NCI-H2171 (cell line): ENCODE results near the gene PSMB9.
"Not testable (repeated sequence)": the region's sequence is repeated elsewhere in the genome, so short reads cannot be mapped to it uniquely, and the experiment has no call there.

Source experiments
- DNase-seq: peaks from one replicate; lab custom pipeline; 2025; lab: John Stamatoyannopoulos, UW

PSMB9 gene

DNA sequence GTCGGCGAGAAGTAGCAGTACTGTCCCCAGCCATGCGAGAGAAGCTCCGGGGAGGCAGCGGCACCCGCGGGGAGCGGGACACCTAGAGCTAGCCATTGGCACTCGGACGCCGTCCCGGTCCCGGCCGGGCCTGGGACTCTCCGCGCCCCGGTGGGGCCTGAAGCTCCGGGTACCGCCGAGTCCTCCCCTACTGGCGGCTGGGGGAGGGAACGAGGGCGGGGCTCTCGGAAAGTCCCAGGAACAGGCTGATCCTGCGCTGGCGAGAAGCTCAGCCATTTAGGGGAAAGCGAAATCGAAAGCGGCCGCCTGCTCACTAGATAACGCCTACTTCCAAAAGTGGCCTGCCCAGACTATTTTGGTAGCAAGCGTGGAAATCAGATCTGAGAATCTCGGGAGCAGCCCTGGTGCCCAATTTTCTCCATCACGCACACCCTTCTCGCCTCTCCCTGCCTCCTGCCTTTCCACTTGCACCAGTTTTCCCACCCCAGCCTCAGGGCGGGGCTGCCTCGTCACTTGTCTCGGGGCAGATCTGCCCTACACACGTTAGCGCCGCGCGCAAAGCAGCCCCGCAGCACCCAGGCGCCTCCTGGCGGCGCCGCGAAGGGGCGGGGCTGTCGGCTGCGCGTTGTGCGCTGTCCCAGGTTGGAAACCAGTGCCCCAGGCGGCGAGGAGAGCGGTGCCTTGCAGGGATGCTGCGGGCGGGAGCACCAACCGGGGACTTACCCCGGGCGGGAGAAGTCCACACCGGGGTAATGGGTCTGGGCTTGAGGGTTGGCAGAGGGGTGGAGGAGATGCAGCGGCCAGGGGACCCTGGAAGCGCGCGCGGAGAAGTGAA lies at the start of gene PSMB9, which contains the start of gene TAP1:
Gene PSMB9, plus strand, starts transcription at position 652 of the 835 bp plus-strand sequence. Its CDS starts 38 bp downstream, at position 690.
Gene TAP1, minus strand, starts transcription at position 164 of the 835 bp plus-strand sequence. Its CDS starts 68 bp downstream, at position 96.
- peak; percentile 75 for DNase-seq

DNA sequence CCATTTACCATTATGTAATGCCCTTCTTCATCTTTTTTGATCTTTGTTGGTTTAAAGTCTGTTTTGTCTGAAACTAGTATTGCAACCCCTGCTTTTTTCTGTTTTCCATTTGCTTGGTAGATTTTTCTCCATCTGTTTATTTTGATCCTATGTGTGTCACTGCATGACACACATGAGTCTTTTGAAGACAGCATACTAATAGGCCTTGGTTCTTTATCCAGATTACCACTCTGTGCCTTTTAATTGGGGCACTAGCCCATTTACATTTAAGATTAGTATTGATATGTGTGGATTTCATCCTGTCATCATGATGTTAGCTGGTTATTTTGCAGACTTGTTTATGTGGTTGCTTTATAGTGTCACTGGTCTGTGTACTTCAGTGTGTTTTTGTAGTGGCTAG lies 48.6 kb upstream of the PSMB9 start:
- not testable (repeated sequence) for DNase-seq

DNA sequence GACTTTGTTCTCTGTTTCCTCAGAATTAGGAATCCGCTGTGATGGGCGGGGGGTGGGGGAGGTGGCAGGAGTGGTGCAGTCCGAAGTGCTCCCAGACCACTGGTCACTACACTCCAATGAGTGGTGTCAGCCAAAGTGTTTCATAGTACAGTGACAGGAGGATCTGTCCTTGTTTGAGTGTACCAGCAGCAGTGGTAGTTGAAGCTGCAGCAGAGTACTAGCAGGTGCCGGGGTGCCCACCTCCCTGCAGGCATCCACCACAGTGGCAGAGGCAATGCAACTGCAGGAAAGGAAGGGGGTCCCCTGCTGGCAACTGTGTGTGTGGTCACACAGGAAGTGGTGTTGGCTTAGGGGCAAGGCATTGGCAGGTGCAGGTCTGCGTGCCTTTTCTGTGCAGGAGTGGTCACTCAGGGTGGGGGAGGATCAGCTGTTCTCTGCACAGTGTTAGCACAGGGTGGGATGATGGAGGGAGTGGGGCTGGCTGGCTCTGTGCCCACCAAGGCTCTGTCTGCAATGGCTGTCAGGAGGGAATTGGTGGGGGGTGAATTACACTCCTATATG lies 46.9 kb upstream of the PSMB9 start:
- no peak for DNase-seq

DNA sequence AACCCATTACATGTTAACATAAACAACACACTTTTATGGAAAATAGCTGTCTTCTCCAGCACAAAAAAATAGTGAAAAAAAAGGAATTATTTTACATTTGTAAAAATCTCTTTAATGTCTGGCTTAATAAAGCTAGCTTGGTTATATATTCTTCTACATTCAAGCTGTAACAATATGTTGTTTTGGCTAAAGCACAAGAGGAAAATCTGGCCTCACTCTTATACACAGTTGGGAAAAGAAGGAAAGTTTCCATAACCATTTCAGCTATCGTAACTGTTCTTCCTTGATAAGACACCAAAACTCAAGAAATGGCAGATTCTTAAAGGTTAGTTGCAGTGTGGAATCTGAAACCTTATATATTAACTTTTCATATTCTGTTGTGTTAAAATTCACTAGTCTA lies 44.8 kb upstream of the PSMB9 start:
- no peak for DNase-seq

DNA sequence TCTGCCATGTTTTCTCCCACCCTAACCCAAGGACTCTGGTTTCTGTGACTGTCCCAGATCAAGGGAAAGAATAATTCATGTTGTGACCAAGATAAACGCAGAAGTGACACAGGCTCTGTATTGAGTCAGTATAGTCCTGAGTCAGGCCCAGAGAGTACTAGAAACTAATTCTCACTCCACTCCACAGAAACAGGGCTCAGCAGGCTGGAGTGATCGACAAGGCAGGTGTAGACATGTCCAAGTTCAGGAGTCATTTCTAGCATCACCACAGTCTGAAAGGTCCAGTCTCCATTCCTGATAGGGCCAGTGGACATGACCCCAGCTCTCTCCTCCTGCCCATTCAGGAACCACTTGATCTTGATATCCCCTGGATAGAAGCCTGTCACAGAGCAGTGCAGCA lies 39.8 kb upstream of the PSMB9 start:
- no peak for DNase-seq

DNA sequence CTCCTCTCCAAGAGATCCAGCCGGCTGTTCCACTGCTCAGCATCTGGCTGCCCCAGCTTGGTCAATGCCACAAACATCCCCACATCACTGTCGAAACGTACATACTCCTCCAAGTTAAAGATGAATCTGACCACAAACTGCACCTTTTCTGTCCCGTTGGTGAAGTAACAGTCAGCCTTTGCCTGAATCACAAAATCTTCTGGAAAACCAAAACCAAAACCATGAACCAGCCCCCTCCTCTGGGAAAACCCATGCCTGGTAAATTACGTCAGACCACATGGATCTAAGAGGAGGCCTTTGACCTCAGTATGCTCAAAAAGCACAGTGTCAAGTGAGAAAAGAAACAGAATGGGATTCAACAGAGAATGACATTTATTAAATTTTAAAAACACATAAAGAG lies 38.9 kb upstream of the PSMB9 start:
- no peak for DNase-seq

DNA sequence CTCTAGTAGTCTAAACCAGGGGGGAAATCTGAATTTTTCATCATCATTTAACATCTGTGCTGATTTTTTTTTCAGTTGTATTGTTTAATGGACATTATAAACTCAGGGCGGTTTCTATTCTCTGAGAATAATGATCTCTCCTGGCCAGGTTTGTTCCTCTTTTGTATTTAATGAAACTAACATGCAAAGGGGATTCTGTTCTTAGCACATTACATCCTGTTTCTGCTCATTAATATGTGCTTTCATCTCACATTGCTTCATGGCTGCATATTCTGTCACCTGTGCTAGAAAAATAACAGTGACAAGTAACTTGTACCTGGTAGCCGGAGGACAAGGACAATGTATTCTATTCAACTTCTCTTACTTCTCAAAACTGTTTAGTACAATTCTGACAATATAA lies 38.0 kb upstream of the PSMB9 start:
- no peak for DNase-seq

DNA sequence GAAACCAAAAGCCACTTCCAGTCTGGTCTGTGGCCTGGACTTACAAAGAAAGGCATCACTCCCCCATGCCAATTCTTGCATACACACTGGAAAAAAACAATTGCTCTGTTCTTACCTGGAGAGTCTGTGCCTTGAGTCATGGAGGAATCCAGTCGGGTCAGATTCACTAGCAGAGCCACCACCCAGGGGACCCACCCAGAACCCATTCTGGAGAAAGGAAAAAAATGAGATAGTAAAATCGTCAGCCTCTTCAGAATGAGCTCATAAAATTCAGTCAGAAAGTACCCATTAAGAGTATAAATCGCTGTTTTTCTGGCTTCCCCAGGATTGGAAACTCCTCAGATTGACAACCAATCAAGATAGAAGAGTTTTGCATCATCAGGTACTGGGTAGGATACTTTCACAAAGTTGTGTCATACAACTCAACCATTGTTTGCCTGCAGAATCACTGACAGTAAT lies 37.2 kb upstream of the PSMB9 start, which contains the start of gene HLA-DOB:
Gene HLA-DOB, minus strand, starts transcription at position 257 of the 459 bp plus-strand sequence. Its CDS starts 51 bp downstream, at position 206.
- no peak for DNase-seq

DNA sequence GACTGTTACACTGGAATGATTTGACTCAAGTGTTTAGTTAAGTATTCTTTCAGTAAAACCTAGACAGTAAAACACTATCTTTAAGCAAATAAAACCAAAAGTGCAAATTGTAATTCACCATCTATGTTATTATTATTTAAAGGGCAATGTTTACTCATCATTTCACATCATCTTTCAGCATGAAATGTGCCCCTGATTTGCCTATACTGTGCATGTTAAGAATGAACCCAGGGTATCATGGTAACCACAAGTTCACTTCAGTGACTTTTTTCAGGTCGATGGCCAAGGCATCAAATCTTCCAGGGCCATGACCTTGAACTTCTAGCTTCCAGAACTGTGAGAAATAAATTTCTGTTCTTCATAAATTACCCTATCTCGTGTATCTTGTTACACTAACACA lies 35.1 kb upstream of the PSMB9 start:
- DNase-seq: no peak

DNA sequence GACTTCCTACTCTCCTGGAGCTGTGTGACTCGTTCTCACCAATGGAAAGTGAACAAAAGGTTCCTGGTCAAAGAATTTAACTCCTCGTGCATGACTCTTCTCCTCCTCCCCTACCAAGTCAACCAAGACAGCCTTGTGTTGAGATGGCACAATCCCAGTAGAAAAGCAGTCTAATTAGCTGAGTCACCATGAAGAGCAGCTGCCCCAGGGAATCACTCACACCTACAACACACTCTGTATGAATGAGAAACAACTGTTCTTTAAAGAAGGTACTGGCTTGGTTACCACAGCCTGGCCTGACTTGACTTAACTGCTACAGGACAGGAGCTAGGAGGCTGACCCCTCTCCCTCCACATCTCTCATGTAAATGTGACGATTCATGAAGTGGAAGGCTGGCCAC lies 34.3 kb upstream of the PSMB9 start:
- no peak for DNase-seq

DNA sequence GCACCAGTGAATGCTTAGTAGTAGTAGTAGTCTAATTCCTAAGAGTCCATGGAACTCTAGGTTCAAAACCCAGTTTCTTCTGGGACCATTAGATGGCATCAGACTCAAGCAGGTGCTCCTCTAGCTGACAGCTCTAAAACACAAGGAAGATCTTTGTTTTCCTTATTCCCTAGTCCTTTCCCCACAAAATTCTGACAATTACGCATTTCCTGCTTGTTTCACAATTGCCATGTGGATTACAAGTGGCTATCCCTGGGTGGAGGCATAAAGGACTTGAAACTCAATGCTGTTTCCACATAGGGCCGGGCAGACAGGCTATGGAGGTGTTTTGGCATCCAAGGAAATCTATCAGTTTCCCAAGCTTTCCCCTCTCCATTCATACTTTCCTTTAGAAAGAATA lies 28.0 kb upstream of the PSMB9 start:
- no peak for DNase-seq

DNA sequence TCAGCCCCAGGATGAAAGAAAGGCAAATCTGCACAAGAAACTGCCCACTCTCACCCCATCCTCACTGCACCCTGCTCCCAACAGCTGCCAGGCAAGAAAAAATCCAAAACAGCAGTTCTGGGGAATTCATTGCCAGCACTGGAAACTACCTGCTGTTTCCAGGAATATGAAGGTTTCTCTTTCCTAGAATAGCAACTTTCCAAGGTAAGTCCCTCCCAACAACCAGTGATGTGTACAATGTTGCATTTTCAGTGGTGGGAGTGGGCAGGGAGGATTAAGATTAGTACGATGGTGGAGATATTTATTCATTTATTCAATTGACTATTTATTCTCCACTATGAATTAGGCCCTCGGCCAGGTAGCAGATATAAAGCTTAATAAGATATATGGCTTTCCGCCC lies 27.0 kb upstream of the PSMB9 start:
- no peak for DNase-seq

DNA sequence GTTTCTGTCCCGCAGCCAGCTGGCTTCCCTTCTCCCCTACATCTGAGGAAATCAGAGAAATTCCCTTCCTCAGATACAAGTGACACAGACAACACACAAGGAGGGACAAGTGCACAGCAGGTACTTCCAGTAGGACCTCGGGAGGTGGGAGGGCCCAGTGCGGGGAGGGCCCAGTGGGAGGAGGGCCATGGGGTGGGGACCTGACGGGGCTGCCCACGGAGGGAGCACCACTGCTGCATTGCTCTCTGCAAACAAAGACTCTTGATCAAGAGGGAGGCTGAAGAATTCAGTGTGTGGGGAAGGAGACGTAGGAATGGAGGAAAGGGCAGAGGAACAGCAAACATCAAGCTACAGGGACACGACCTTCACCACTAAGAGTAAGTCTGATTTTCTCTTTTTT lies 24.5 kb upstream of the PSMB9 start:
- no peak for DNase-seq

DNA sequence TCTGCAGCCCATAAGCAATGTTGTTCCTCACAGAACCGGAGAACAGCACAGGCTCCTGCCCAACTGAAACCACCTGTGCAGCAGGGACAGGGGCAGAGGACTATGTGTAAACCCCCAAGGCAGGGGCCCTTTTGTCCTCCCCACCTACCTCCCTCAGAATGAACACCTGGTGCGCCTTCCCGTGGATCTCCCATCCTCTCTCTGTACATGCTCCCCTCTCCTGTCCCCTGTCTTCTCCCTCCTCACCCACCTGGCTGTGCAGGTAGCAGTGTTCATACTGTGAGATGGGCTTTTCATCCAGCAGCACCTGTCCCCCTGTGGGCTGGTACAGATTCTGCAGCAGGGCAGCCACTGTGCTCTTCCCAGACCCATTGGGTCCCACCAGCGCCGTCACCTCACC lies 24.0 kb upstream of the PSMB9 start:
- no peak for DNase-seq

DNA sequence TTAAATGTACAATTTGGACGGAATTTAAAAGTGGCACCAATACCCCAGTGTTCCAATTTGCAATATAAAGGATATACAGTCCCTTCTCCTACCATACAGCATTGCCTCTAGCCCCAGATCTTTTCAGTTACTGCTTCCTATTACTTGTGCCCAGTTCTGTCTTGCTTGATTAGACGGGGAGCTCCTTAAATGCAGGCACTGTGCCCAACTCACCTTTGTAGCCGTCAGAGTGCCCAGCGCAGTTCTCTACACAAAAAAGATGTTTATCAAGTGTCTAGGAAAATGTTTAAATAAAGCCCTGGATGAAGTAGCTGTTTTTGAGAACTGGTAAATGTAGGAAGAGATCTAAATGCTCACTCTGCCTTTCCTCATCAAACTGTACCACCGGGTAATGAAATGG lies 23.1 kb upstream of the PSMB9 start:
- DNase-seq: no peak

DNA sequence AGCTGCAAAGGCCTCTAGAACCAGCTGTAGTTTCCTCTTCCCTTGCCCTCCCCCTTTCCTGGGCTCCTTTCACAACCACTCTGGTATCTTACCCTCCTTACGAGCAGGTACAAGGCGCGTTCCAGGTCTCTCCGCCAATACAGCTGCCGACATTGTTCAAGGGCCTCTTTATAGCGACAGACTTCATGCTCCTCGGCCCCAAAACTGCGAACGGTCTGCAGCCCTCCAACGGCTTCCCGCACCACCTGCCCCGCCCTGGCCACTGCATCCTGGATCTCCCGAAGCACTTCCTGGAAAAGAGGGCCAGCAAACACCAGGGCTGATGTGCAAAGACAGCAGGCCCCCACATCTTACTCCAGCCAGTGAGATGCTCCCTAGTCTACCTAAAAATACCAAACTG lies 21.5 kb upstream of the PSMB9 start:
- no peak for DNase-seq

DNA sequence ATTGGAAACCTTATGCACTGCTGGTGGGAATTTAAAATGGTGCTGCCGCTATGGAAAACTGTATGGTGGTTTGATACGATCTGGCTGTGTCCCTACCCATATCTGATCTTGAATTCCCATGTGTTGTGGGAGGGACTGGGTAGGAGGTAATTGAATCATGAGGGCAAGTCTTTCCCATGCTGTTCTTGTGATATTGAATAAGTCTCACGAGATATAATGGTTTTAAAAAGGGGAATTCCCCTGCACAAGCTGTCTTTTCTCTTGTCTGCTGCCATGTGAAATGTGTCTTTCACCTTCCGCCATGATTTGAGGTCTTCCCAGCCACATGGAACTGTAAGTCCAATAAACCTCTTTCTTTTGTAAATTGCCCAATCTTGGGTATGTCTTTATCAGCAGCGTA lies 20.3 kb upstream of the PSMB9 start:
- DNase-seq: no peak

DNA sequence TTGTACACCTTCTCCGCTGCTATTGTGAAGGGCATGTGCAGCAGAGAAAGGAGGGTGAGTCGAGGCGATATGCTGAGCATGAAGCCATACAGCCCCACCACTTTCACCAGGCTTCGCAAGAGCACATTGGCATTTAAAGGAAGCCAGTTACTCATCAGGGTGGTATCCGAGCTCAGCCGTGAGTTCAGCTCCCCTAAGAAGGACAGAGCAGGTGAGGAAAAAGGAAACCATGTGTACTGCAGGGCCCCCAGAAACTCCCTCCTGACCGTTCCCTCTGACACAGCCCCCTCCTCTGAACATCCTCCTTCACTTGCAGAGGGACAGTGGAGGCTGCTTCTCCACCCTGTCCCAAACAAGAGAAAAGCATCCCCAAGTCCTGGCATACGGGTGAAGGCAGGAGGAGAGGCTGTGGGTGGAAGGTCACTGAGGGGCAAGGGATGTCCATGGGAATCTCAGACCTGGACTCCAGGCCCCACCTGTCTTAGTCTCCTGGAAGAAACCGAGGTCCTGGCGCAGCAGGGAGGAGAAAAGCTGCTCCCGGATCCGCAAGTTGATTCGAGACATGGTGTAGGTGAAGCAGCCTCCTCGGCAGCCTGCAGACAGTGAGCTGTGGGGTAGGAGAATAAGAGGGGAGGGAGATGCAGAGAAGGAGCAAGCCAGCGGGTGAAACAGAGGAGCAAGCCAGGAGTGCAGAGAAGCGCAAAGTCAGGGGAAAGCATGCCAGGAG lies 18.7 kb upstream of the PSMB9 start:
- DNase-seq: no peak

DNA sequence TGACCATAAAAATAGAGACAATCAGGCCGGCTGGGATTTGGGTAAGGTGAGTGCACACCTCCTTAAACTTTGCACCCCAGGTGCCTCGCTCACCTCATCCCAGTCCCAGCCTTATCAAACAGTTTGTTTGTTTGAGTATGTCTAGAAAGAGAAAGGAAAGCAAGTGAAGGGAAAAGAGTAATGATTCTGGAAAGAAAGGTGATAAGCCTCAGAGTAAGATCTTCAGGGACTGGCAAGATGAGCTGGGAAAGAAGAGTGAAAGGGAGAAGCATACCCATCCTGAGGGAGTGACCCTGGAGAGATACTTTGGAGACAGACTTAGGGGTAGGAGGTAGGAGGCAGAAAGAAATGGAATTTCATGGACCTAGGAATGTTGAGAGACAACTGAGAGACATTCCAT lies 17.1 kb upstream of the PSMB9 start:
- DNase-seq: no peak

DNA sequence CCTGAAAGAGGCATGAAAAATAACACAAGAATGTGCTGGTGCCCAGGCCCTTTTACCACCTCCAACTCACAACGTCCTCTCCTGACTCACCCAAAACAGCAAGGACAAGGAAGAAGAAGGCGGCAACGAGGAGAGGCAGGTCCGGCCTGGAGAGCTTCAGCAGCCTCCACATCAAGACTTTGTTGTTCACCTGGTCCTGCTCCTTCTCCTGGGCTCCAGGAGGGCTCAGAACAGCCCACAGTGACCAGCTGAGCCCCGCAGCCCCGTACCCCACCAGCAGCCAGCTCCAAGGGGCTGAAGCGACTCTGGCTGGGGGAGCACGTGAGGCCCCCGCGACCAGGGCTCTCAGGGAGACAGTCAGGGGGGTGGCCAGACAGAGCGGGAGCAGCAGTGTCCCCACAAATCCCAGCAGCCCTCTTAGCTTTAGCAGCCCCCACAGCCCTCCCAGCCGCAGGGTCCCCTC lies 16.3 kb upstream of the PSMB9 start:
- DNase-seq: no peak

DNA sequence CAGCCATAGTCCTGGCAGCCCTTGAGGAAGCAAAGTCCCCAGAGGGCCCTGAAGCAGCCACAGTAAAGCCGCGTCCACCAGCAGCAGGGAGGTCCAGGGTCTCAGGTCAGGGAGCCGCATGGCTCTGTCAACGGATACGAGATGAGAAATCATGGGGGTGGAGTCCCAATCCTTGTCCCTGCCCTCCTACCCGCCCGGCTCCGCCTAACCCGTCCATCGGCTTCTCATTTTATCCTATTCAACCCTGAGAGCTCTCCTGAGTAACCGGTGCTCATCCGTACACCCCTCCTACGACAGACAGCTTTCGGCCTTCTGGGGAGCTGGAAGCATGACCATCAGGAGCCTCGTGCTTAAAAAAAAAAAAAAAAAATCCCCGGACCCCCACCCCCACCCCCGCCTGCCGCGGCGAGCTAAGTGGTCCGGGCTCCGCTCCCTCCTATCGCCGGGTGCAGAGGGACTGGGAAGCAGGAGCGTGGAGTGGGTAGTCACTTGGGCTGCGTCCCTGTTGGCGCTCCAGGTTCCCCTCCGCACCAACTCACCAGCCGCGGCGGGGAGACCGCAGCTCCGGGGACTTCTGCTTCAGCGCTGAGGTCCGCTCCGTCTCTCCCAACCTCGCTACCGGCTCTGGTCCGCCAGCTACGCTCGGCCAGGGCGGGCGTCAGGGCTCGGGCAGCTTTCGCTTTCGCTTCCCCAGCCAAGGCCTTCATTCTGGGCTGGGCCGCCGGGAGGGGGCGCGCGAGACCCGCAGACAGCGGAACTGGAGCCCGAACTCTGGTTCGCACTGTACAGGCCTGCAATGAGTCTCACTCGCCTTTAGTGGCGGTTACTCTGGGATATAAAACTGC lies 15.7 kb upstream of the PSMB9 start, which contains the start of gene TAP2:
Gene TAP2, minus strand, starts transcription at position 626 of the 845 bp plus-strand sequence. Its CDS starts 506 bp downstream, at position 120.
- peak; percentile 76 for DNase-seq

DNA sequence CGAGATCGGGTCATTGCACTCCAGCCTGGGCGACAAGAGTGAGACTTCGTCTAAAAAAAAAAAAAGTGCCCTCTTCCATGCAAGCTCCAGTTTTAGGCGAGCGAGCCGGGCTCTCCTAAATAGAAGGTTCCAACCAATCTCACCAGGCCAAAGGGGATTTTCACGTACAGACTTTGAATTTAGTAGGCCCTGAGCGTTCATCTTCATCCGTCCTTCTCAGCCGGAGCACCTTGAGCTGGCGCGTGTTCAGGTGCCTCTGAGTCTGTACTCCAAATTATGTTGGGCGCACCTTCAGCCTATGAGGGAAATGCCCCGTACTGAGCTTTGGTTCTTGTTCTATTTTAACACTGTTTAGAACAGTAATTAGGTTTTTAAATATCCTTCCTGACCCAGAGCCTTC lies 14.6 kb upstream of the PSMB9 start:
- no peak for DNase-seq
